Activated T-cell treated with anti-CD3 and anti-CD28 coated beads, Interleukin-2, amount 50 U/mL, for 48 hours (primary cell): Measurements from ENCODE around the gene ZBED6.
"Not testable (repeated sequence)": the region's sequence is repeated elsewhere in the genome, so short reads cannot be mapped to it uniquely, and the experiment has no call there.

Source experiments
- DNase-seq, 2 experiments: peaks; one replicate each; pipeline ENCODE4 v3.0.0-alpha.2; 2020

Gene ZBED6

GRCh38 chr1:203795441-203796235 lies at the start of gene ZBED6, which contains the start of gene ZC3H11A:
Gene ZBED6 (plus strand): TSS chr1:203795623. CDS start chr1:203797523, 1,900 bp downstream.
Gene ZC3H11A (plus strand): TSS chr1:203795623. CDS start chr1:203817071, 21,448 bp downstream.
- peak; percentile 97 for DNase-seq

DNA sequence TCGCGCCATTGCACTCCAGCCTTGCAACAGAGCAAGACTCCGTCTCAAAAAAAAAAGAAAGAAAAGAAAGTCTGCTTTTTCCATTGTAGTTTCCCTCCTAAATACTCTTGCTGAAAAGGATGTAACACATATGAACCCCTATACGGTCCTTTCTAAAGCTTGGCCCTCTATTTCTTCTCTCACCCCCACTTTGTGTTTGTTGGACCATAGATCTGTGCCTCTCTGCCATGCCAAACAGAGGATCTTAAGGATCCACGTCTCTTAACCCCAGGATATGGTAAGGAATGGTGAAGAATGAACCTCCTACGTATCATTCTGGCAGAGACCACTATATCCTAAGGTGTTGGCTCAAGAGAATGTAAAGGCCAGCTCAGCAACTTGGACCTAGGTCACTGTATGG lies 49.1 kb upstream of the ZBED6 start:
- DNase-seq: no peak

- no peak for DNase-seq
Observed at GRCh38 chr1:203751051-203751450, 44.4 kb upstream of the ZBED6 start.

DNA sequence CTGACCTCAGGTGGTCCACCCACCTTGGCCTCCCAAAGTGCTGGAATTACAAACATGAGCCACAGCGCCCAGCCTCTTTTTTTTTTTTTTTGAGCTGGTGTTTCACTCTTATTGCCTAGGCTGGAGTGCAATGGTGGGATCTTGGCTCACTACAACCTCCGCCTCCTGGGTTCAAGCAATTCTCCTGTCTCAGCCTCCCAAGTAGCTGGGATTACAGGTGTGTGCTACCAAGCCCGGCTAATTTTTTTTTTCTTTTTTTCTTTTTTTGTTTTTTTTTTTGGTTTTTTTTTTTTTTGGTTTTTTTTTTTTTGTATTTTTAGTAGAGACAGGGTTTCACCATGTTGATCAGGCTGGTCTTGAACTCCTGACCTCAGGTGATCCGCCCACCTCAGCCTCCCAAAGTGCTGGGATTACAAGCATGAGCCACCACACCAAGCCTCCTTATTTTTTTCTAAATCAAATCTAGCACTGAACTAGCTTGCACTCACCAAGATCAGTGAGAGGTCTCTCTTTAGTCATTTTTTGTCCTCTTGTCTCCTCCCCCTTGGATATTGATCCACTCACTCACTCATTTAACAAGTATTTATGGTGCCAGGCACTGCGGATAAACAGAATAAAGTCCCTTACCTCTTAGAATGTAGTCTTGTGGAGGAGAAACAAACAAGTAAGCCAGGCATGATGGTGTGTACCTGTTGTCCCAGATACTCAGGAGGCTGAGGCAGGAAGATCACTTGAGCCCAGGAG lies 43.6 kb upstream of the ZBED6 start:
- not testable (repeated sequence) for DNase-seq

DNA sequence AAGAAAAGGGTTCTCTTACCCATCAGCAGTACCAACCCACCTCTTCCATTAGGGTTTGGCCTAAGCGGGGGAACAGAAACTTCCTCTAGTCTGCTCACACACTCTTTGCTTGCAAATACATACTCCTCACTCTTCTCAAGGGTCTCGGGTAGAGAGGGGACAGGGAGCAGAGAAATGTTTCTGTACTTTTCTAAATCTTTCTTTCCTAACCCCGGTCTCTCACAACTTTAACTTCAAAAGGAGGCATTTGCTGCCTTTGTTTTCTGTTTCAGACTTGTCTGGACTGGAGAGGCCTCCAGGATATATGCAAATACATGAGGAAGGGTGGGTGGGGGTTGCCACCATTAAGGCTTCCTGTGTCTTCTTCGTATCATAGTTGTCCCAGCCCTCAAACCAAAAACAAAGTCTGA lies 41.0 kb upstream of the ZBED6 start:
- DNase-seq: peak in 1 of 2 experiments; percentile 34

DNA sequence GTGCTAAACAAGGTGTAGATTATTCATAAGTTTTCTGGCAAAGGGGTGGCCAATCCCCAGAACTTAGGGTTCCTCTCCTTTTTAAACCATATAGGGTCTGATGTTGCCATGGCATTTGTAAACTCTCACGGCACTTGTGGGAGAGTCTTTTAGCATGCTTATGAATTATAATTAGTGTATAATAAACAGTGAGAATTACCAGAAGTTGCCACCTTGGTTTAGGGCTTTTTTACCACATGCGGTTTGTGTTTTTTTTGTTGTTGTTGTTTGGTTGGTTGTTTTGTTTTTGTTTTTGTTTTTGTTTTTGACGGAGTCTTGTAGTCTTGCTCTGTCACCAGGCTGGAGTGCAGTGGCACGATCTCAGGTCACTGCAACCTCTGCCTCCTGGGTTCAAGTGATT lies 39.4 kb upstream of the ZBED6 start:
- DNase-seq: no peak

DNA sequence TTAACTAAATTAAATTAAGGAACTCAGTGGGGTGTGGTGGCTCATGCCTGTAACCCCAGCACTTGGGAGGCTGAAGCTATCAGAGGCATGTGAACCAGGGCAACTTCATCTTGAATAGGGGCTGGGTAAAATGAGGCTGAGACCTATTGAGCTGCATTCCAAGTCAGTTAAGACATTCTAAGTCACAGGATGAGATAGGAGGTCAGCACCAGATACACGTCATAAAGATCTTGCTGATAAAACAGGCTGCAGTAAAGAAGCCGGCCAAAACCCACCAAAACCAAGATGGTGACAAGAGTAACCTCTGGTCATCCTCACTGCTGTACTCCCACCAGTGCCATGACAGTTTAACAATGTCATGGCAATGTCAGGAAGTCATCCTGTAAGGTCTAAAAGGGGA lies 36.7 kb upstream of the ZBED6 start:
- DNase-seq: not testable (repeated sequence)

GRCh38 chr1:203760506-203760905 lies 34.9 kb upstream of the ZBED6 start:
- DNase-seq: no peak

GRCh38 chr1:203761958-203762357 lies 33.5 kb upstream of the ZBED6 start:
- DNase-seq: not testable (repeated sequence)

- DNase-seq: no peak
Observed at GRCh38 chr1:203763505-203763904, 31.9 kb upstream of the ZBED6 start.

DNA sequence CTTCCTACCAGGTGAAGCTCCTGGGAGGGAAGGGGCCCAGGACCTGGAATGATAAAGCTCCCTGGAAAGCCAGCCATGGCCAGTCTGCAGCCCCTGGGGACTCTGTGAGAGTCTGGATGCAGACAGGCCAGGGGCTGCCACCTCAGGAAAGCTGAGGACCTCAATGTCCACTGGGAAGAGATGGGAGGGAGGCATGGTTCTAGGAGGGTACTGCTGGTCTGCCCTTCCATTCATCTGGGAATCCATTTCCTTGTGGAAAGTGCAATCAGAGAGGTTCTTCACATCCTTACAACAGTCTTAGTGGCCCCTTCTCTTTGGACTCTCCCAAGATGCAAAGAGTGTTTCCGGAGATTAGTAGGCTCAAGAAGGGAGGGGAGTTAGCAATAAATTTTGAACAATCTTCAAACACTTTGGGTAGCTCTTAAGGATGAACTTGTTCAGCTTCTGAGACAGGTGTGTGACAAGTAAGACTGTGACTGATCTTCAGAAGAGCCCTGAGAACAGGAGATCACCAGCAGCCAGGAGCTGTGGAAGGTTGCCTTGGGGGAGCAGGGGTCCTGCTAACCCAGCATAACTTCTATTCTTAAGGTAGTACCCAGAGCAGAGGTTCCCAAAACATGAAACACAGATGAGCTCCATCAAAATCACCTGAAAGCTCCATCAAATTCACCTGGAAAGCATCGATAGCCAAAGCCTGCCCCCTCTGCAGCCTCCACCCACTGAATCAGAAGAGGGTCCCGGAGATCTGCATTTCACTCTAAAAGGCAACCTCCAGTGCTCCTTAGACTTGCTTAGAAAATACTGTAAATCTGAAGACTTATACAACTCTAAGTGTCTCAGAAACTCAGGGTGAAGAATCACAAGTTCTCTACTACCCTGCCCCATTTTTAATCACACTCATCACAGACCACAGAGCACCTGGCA lies 31.1 kb upstream of the ZBED6 start:
- DNase-seq: peak; percentile 33 to 40

- peak; percentile 82 to 83 for DNase-seq
Observed at GRCh38 chr1:203765029-203765837, 30.2 kb upstream of the ZBED6 start, which contains the start of gene LAX1. Gene LAX1 (plus strand): TSS chr1:203765183. CDS start chr1:203765566, 383 bp downstream.

GRCh38 chr1:203768256-203768655 lies 27.2 kb upstream of the ZBED6 start:
- no peak for DNase-seq

DNA sequence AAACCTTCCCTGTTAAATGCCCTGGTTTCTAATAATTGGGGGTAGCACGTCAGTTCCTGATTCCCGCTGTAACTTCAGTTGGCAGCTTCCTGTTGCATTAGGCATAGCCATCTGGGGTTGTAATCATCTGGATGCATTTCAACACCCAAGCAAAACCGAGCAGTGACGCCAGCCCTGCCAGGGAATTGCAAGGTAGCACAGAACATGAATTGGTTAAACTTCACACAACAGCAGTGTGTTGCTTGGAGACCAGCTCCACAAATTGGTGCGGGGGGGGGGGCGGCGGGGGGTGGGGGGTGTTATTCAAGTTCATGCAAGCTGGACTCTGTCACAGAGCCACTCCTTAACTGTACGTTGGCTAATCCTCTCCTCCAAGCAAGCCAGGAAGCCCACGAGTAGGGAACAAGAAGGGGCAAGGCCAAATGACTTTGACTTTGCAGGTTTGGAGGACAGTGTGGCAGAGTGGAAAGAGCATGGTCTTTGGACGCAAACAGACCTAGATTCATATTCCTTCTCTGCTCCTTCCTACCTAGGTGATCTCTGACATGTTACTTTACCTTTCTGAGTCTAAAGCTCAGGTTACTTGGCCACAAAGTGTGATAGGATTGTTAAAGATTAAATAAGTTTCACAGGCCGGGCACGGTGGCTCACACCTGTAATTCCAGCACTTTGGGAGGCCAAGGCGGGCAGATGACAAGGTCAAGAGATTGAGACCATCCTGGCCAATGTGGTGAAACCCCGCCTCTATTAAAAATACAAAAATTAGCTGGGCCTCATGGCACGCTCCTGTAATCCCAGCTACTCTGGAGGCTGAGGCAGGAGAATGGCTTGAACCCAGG lies 25.7 kb upstream of the ZBED6 start:
- no peak for DNase-seq

- DNase-seq: no peak
Observed at GRCh38 chr1:203771901-203772301, 23.5 kb upstream of the ZBED6 start.

DNA sequence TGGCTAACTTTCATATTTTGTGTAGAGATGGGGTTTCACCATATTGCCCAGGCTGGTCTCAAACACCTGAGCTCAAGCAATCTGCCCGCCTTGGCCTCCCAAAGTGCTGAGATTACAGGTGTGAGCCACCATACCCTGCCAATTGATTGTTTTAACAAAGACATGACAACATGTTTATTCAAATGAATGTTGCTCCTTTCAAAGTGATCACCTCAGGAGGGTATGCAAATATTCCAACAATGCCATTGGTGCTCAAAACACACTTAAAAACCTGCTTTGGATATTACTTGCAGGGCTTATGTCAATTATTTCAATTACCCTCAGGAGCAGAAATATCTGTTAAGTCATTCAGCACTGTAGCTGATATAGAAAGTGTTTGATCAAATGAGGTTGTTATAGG lies 22.6 kb upstream of the ZBED6 start:
- DNase-seq: no peak

DNA sequence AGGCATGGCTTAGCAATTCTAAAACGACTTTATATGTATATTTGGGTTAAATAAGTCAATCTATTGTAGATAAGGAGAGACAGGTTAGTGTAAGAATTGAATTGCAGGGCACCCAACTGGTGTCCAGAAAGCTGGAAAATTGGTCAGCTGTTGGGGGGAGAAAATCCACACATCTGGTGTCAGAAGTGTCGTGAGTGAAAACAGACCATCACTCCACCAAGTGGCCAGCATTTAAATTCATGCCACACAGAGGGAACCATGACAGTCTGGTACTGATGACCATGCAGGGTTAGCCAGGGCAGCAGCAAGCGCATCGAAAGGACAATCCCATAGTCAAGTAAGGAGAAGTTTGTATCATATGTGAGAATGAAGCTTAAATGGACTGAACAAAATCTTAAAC lies 18.8 kb upstream of the ZBED6 start:
- DNase-seq: no peak

DNA sequence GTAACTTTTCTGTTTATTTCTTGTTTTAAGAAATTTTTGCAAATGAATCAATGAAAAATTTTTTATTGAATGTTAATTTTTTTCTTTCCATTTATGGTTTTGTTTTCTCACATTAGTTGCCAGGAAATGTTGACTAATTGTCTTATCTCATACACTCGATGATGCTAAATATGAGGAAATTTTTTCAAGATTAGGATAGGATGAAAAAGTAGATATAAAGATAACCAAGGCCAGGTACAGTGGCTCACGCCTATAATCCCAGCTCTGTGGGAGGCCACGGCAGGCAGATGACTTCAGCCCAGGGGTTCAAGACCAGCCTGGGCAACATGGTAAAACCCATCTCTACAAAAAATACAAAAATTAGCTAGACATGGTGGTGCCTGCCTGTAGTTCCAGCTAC lies 17.8 kb upstream of the ZBED6 start:
- DNase-seq: no peak

GRCh38 chr1:203778146-203778545 lies 17.3 kb upstream of the ZBED6 start:
- no peak for DNase-seq

DNA sequence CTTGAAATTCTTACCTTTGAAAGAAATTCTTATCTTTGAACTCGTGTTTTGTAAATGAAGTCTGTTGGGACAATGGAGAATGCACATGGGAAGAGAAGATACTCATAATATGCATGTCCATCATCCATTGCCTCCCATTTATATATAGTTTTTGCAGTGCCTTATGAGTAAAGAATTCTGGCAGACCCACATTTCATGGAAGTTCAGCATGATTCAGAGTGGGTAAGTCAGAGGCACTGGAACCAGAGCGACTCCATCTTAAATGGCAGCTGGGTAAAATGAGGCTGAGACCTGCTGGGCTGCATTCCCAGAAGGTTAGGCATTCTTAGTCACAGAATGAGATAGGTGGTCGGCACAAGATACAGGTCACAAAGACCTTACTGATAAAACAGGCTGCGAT lies 16.6 kb upstream of the ZBED6 start:
- no peak for DNase-seq

DNA sequence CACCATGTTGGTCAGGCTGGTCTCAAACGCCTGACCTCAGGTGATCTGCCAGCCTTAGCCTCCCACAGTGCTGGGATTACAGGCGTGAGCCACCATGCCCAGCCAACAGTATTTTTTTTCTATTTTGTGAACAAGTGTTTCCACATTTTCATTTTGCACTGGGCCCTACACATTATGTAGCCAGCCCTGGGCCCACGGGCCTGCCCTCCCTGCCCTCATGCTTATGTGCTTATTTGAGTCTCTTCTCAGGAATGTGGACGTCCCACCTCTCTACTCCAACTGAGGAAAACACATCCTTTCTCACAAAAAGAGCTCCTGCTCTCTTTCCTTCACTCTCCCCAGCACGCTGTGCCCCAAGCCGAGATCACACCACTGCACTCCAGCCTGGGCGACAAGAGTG lies 13.5 kb upstream of the ZBED6 start:
- DNase-seq: no peak
